Stomach (tissue), 4 donors: ENCODE results near the gene TPD52L1.
"Not testable (repeated sequence)": the region's sequence is repeated elsewhere in the genome, so short reads cannot be mapped to it uniquely, and the experiment has no call there.

Experiments used
- CTCF ChIP-seq, 7 experiments: fragments of 450-650 bp in 4 of 7; fragments of 200-600 bp in 3 of 7; sonication (generic) in 3 of 7; IDR thresholded peaks; one replicate each; pipeline ENCODE4 v1.5.1; 2016 to 2019; ENCODE audit warnings: antibody characterized with exemption in 7 of 7, control low read depth in 2 of 7, mild to moderate bottlenecking in 1 of 7
- POLR2AphosphoS5 ChIP-seq, 3 donors: sonication (generic); formaldehyde crosslinking; IDR thresholded peaks; one replicate each; pipeline ENCODE4 v1.6.1; 2016; ENCODE audit warnings: antibody characterized with exemption in 3 of 3

GRCh38 chr6:125163339-125163738 is 9.8 kb downstream of the TPD52L1 start:
- not testable (repeated sequence) for TF ChIP-seq CTCF, POLR2AphosphoS5 (IDR thresholded peaks at IDR 0.05)
